ENCODE measurements around the gene INPP5B.

The INPP5B gene

GRCh38 chr1:37867784-37868183 is 79.1 kb downstream of the INPP5B start:
- no peak for DNase-seq (ENCODE audit: low read depth)

GRCh38 chr1:37866491-37866890 is 80.4 kb downstream of the INPP5B start:
- no peak for DNase-seq (ENCODE audit: low read depth)

GRCh38 chr1:37865348-37866120 is 81.3 kb downstream of the INPP5B start:
- no peak for DNase-seq (ENCODE audit: low read depth)

- DNase-seq (ENCODE audit: low read depth) = no peak
Measured at GRCh38 chr1:37862330-37862729, 84.5 kb downstream of the INPP5B start.

GRCh38 chr1:37861151-37861550 is 85.7 kb downstream of the INPP5B start:
- DNase-seq (ENCODE audit: low read depth) = no peak

- DNase-seq (ENCODE audit: low read depth) = no peak
Measured at GRCh38 chr1:37860346-37860666, 86.5 kb downstream of the INPP5B start.

GRCh38 chr1:37859507-37860345 is 87.1 kb downstream of the INPP5B start, which contains the start of gene MTF1:
MTF1 (minus strand) TSS chr1:37859592; CDS start chr1:37857658, 1,934 bp downstream.
- peak; percentile 89 for DNase-seq (ENCODE audit: low read depth)

GRCh38 chr1:37858931-37859506 is 87.8 kb downstream of the INPP5B start:
- DNase-seq (ENCODE audit: low read depth) = no peak

- no peak for DNase-seq (ENCODE audit: low read depth)
Measured at GRCh38 chr1:37854406-37854805, 92.4 kb downstream of the INPP5B start.

GRCh38 chr1:37853157-37853556 is 93.7 kb downstream of the INPP5B start:
- no peak for DNase-seq (ENCODE audit: low read depth)

- no peak for DNase-seq (ENCODE audit: low read depth)
Measured at GRCh38 chr1:37851782-37852210, 95.1 kb downstream of the INPP5B start.

- no peak for DNase-seq (ENCODE audit: low read depth)
Measured at GRCh38 chr1:37851262-37851661, 95.6 kb downstream of the INPP5B start.

- DNase-seq (ENCODE audit: low read depth) = no peak
Measured at GRCh38 chr1:37850352-37850955, 96.4 kb downstream of the INPP5B start.

- no peak for DNase-seq (ENCODE audit: low read depth)
Measured at GRCh38 chr1:37849480-37849879, 97.4 kb downstream of the INPP5B start.

GRCh38 chr1:37846647-37847339 is 100.1 kb downstream of the INPP5B start:
- no peak for DNase-seq (ENCODE audit: low read depth)

GRCh38 chr1:37845786-37846185 is 101.1 kb downstream of the INPP5B start:
- DNase-seq (ENCODE audit: low read depth) = no peak

GRCh38 chr1:37845049-37845646 is 101.7 kb downstream of the INPP5B start:
- no peak for DNase-seq (ENCODE audit: low read depth)

GRCh38 chr1:37844536-37844935 is 102.3 kb downstream of the INPP5B start:
- DNase-seq (ENCODE audit: low read depth) = no peak

- no peak for DNase-seq (ENCODE audit: low read depth)
Measured at GRCh38 chr1:37841652-37842051, 105.2 kb downstream of the INPP5B start.

GRCh38 chr1:37840711-37841110 is 106.1 kb downstream of the INPP5B start:
- no peak for DNase-seq (ENCODE audit: low read depth)

GRCh38 chr1:37839676-37840075 is 107.2 kb downstream of the INPP5B start:
- no peak for DNase-seq (ENCODE audit: low read depth)

All from GM04503 (cell line).